Mesothelial cell of epicardium (in vitro differentiated cells): ENCODE results near the gene TRDMT1. TPM values are rescaled to one million over a fixed set of nuclear protein-coding genes. Genes with fewer than 3 reads are reported as not detected.

Source experiments
- DNase-seq, 2 experiments: peaks; one replicate each; pipeline ENCODE4 v3.0.0; 2021; ENCODE audit warnings: low spot score in 2 of 2; ENCODE audit not compliant: unreplicated experiment in 2 of 2
- H3K27ac Mint-ChIP-seq: 2 replicates; pipeline ENCODE4 v1.8.0; 2021; ENCODE audit warnings: mixed read lengths
- H3K27me3 Mint-ChIP-seq: 2 replicates; pipeline ENCODE4 v1.8.0; 2021; ENCODE audit warnings: low read depth, mixed read lengths
- H3K36me3 Mint-ChIP-seq: 2 replicates; pipeline ENCODE4 v1.8.0; 2021; ENCODE audit warnings: mixed read lengths
- H3K4me1 Mint-ChIP-seq: 2 replicates; pipeline ENCODE4 v1.8.0; 2021; ENCODE audit warnings: mixed read lengths
- H3K4me3 Mint-ChIP-seq: 2 replicates; pipeline ENCODE4 v1.8.0; 2021; ENCODE audit warnings: mild to moderate bottlenecking, moderate library complexity, mixed read lengths
- H3K9me3 Mint-ChIP-seq: 2 replicates; pipeline ENCODE4 v1.8.0; 2021; ENCODE audit warnings: mixed read lengths
- total RNA-seq: library from RNA; stranded (reverse); gene quantifications from 3 replicates; pipeline ENCODE4 v1.2.1, GENCODE V29; 2021
- TF ChIP-seq, protein P1 (sequence below): fragments of 200-600 bp; sonication (generic); IDR thresholded peaks from one replicate; pipeline ENCODE4 v1.5.0; 2021; ENCODE audit warnings: antibody characterized with exemption; ENCODE audit not compliant: unreplicated experiment

TRDMT1 gene
- total RNA-seq, 1 donor from 2014 or later, result 8.2 TPM

DNA sequence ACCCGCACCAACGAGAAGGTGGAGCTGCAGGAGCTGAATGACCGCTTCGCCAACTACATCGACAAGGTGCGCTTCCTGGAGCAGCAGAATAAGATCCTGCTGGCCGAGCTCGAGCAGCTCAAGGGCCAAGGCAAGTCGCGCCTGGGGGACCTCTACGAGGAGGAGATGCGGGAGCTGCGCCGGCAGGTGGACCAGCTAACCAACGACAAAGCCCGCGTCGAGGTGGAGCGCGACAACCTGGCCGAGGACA lies 28.2 kb upstream of the TRDMT1 start:
- Mint-ChIP-seq H3K27me3 (peaks cover 35% of the 10 kb centered on the region), H3K4me1 (peaks cover 40% of the 10 kb centered on the region), H3K9me3 (no peaks in the 10 kb centered on the region), H3K27ac (peak overlapping the region; percentile 93), H3K4me3 (peak overlapping the region; percentile 92), H3K36me3 (peaks cover 9% of the 10 kb centered on the region)
- DNase-seq, result no peak
- TF ChIP-seq, protein P1, sequence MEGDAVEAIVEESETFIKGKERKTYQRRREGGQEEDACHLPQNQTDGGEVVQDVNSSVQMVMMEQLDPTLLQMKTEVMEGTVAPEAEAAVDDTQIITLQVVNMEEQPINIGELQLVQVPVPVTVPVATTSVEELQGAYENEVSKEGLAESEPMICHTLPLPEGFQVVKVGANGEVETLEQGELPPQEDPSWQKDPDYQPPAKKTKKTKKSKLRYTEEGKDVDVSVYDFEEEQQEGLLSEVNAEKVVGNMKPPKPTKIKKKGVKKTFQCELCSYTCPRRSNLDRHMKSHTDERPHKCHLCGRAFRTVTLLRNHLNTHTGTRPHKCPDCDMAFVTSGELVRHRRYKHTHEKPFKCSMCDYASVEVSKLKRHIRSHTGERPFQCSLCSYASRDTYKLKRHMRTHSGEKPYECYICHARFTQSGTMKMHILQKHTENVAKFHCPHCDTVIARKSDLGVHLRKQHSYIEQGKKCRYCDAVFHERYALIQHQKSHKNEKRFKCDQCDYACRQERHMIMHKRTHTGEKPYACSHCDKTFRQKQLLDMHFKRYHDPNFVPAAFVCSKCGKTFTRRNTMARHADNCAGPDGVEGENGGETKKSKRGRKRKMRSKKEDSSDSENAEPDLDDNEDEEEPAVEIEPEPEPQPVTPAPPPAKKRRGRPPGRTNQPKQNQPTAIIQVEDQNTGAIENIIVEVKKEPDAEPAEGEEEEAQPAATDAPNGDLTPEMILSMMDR, result no peak

DNA sequence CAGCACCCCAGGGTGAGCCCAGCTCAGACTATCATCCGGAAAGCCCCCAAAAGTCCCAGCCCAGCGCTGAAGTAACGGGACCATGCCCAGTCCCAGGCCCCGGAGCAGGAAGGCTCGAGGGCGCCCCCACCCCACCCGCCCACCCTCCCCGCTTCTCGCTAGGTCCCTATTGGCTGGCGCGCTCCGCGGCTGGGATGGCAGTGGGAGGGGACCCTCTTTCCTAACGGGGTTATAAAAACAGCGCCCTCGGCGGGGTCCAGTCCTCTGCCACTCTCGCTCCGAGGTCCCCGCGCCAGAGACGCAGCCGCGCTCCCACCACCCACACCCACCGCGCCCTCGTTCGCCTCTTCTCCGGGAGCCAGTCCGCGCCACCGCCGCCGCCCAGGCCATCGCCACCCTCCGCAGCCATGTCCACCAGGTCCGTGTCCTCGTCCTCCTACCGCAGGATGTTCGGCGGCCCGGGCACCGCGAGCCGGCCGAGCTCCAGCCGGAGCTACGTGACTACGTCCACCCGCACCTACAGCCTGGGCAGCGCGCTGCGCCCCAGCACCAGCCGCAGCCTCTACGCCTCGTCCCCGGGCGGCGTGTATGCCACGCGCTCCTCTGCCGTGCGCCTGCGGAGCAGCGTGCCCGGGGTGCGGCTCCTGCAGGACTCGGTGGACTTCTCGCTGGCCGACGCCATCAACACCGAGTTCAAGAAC lies 27.7 kb upstream of the TRDMT1 start:
- peak overlapping the region; percentile 96 for H3K27ac Mint-ChIP-seq
- H3K27me3 Mint-ChIP-seq, result peaks cover 35% of the 10 kb centered on the region
- H3K9me3 Mint-ChIP-seq, result no peaks in the 10 kb centered on the region
- H3K4me1 Mint-ChIP-seq, result peaks cover 38% of the 10 kb centered on the region
- TF ChIP-seq, protein P1, result no peak
- H3K4me3 Mint-ChIP-seq, result peak overlapping the region; percentile 92
- peaks cover 4% of the 10 kb centered on the region for H3K36me3 Mint-ChIP-seq
- peak; percentile 49 to 77 for DNase-seq

DNA sequence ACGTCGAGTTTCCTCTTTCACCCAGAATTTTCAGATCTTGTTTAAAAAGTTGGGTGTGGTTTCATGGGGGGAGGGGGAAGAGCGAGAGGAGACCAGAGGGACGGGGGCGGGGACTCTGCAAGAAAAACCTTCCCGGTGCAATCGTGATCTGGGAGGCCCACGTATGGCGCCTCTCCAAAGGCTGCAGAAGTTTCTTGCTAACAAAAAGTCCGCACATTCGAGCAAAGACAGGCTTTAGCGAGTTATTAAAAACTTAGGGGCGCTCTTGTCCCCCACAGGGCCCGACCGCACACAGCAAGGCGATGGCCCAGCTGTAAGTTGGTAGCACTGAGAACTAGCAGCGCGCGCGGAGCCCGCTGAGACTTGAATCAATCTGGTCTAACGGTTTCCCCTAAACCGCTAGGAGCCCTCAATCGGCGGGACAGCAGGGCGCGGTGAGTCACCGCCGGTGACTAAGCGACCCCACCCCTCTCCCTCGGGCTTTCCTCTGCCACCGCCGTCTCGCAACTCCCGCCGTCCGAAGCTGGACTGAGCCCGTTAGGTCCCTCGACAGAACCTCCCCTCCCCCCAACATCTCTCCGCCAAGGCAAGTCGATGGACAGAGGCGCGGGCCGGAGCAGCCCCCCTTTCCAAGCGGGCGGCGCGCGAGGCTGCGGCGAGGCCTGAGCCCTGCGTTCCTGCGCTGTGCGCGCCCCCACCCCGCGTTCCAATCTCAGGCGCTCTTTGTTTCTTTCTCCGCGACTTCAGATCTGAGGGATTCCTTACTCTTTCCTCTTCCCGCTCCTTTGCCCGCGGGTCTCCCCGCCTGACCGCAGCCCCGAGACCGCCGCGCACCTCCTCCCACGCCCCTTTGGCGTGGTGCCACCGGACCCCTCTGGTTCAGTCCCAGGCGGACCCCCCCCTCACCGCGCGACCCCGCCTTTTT lies 26.9 kb upstream of the TRDMT1 start, which contains the start of gene VIM:
Gene VIM, plus strand, starts transcription at position 151 of the 925 bp plus-strand sequence. CDS start 1,182 bp downstream, outside the sequence.
- peaks cover under 1% of the 10 kb centered on the region for H3K36me3 Mint-ChIP-seq
- peak within 1 kb of the TSS; percentile 92 for H3K4me3 Mint-ChIP-seq
- H3K27ac Mint-ChIP-seq, result peak within 1 kb of the TSS; percentile 96
- peaks cover 7% of the 10 kb centered on the region for H3K9me3 Mint-ChIP-seq
- H3K27me3 Mint-ChIP-seq, result peaks cover 35% of the 10 kb centered on the region
- peak; percentile 48 to 69 for DNase-seq
- TF ChIP-seq, protein P1, result no peak
- peaks cover 34% of the 10 kb centered on the region for H3K4me1 Mint-ChIP-seq

DNA sequence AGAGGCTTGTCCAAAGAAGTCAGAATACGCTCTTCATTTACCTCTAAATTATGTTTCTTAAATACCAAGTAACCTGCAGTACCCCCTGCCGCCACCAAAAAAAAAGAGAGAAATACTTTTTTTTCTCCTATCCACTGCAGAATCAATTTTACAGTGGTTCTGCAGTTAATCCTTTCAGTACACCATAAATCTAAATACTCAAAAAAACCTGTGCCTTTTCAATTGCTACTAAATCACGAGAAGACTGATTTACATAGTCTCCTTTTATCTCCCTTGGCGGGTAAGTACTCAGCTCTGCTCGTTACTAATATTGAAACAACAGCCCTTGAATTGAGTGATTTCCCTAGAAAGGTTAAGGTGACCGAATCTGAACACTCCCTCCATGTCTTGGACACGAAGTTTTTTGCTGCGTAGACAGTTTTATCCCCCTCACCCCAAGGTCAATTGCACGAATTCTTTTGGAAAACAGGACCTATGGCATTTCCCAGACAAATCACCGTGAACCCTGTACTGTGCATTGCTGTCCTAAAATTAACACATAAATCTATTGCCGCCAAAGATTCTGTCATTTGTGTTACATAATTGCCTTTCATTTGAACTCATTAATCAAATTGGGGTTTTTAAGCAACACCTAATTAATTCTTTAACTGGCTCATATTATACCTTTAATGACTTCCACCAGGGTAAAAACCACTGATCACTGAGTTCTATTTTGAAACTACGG lies 26.1 kb upstream of the TRDMT1 start:
- Mint-ChIP-seq H3K27ac (peak overlapping the region; percentile 96), H3K9me3 (peaks cover 11% of the 10 kb centered on the region), H3K27me3 (peaks cover 35% of the 10 kb centered on the region), H3K4me1 (peaks cover 34% of the 10 kb centered on the region), H3K4me3 (peak overlapping the region; percentile 92), H3K36me3 (no peaks in the 10 kb centered on the region)
- TF ChIP-seq, protein P1, result peak; percentile 89
- no peak for DNase-seq

DNA sequence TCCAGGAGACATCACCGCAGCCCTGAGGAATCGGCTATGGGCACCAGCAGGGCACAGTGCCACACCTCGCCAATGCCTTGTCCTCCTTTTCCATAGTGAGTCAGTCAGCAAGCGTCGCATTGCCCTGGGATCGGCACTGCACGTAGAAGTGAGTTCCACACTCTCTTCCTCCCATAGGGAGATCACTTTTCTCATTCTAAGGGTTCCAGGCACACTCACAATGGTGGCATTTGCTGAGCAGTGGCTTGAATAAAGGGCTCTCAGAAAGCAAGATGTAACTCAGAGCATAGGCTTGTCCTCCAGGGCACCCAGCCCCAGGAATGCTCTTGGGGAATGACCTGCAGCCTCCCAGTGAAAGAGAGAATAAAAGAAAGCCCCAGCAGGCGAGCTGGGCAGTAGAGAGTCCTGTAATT lies 25.4 kb upstream of the TRDMT1 start:
- Mint-ChIP-seq H3K36me3 (no peaks in the 10 kb centered on the region), H3K4me1 (peaks cover 32% of the 10 kb centered on the region), H3K27ac (no peak overlapping the region), H3K9me3 (peaks cover 11% of the 10 kb centered on the region), H3K27me3 (peaks cover 35% of the 10 kb centered on the region), H3K4me3 (peak overlapping the region; percentile 12)
- TF ChIP-seq, protein P1, result no peak
- no peak for DNase-seq
